ENCODE measurements around the gene ATP6V0C. TPM values are rescaled to one million over a fixed set of nuclear protein-coding genes. Genes with fewer than 3 reads are reported as not detected.

Gene ATP6V0C
- total RNA-seq, 4 donors from 2014 or later: 63.1 to 218 (median 126) TPM

GRCh38 chr16:2514333-2515179, 804 bp downstream of the ATP6V0C start:
- no peak for DNase-seq (ENCODE audit: low spot score in 2 of 2)
- no peak for TF ChIP-seq POLR2A (IDR thresholded peaks at IDR 0.05)
- TF ChIP-seq CTCF (IDR thresholded peaks at IDR 0.05): no peak
- intact Hi-C loops (cut with DNase I; ENCODE audit: low total_unique reads): no loop called here
- WGBS, 2 donors: 1% methylated on average over 13 to 62 of the region's 63 CpGs
- peak overlapping the region; percentile 95 for H3K4me3 ChIP-seq (ENCODE audit: low read depth, poor library complexity, severe bottlenecking)

GRCh38 chr16:2515180-2515851, 1.6 kb downstream of the ATP6V0C start:
- TF ChIP-seq POLR2A (IDR thresholded peaks at IDR 0.05) (no peak), CTCF (IDR thresholded peaks at IDR 0.05) (no peak)
- intact Hi-C loops (cut with DNase I; ENCODE audit: low total_unique reads): no loop called here
- no peak for DNase-seq (ENCODE audit: low spot score in 2 of 2)
- peak overlapping the region; percentile 95 for H3K4me3 ChIP-seq (ENCODE audit: low read depth, poor library complexity, severe bottlenecking)
- 17 to 22% methylated on average over 12 to 14 of the region's 14 CpGs for WGBS, 2 donors

- DNase-seq (ENCODE audit: low spot score in 2 of 2): no peak
- no peak for TF ChIP-seq CTCF (IDR thresholded peaks at IDR 0.05)
- no peak for TF ChIP-seq POLR2A (IDR thresholded peaks at IDR 0.05)
- no peak overlapping the region for H3K4me3 ChIP-seq (ENCODE audit: low read depth, poor library complexity, severe bottlenecking)
- WGBS, 2 donors: 59 to 60% methylated on average over 11 of the region's 11 CpGs
- intact Hi-C loops (cut with DNase I; ENCODE audit: low total_unique reads): no loop called here
Observed at GRCh38 chr16:2516391-2517240, 2.9 kb downstream of the ATP6V0C start.

- 69 to 75% methylated on average over 11 to 12 of the region's 12 CpGs for WGBS, 2 donors
- no peak overlapping the region for H3K4me3 ChIP-seq (ENCODE audit: low read depth, poor library complexity, severe bottlenecking)
Observed at GRCh38 chr16:2517954-2518605, 4.3 kb downstream of the ATP6V0C start.

More at GRCh38 chr16:2517954-2518605, 4.3 kb downstream of the ATP6V0C start:
- DNase-seq (ENCODE audit: low spot score in 2 of 2): no peak
- intact Hi-C loops (cut with DNase I; ENCODE audit: low total_unique reads): no loop called here
- TF ChIP-seq POLR2A (IDR thresholded peaks at IDR 0.05) (no peak), CTCF (IDR thresholded peaks at IDR 0.05) (no peak)
